ENCODE data around the gene KIAA1549. TPM values are rescaled to one million over a fixed set of nuclear protein-coding genes. Genes with fewer than 3 reads are reported as not detected.

The KIAA1549 gene
- total and polyA plus RNA-seq, 7 experiments from 2014 or later = 0.16 to 0.56 (median 0.25) TPM; not detected in 3

GRCh38 chr7:138892006-138892630 lies 89.1 kb downstream of the KIAA1549 start:
- no peak for ATAC-seq
- Mint-ChIP-seq H3K9me3 (no peaks in the 10 kb centered on the region), H3K4me1 (peaks cover 0 to 15% (median 7%) of the 10 kb centered on the region in 7 donors), H3K27ac (no peak overlapping the region), H3K27me3 (peaks cover 0 to 44% (median 0%) of the 10 kb centered on the region in 5 donors), H3K4me3 (no peak overlapping the region), H3K36me3 (no peaks in the 10 kb centered on the region)
- Histone ChIP-seq H3K4me3 (ENCODE audit: low read length) (no peak overlapping the region), H3K27me3 (ENCODE audit: control insufficient read depth in 2 of 2, insufficient read depth in 2 of 2, low read length in 2 of 2) (no peaks in the 10 kb centered on the region), H3K4me1 (ENCODE audit: control insufficient read depth in 2 of 2, insufficient read depth in 2 of 2, low read length in 2 of 2) (peaks cover 0 to 3% of the 10 kb centered on the region in 2 donors), H3K36me3 (ENCODE audit: control insufficient read depth in 2 of 3, insufficient read depth in 3 of 3, low read length in 3 of 3) (no peaks in the 10 kb centered on the region), H3K9me3 (ENCODE audit: control insufficient read depth in 2 of 3, low read length in 3 of 3) (no peaks in the 10 kb centered on the region), H3K27ac (ENCODE audit: low read depth, low read length) (no peak overlapping the region)
- intact Hi-C loops (cut with micrococcal nuclease) = no loop called here
- CTCF ChIA-PET = no interaction called here
- no peak for DNase-seq
- POLR2A ChIA-PET = interaction anchor here (1.2 to 1.3 kb wide), 2 partner anchors 10 to 241 kb away, joined by 5 read pairs; a partner anchor contains a TSS

DNA sequence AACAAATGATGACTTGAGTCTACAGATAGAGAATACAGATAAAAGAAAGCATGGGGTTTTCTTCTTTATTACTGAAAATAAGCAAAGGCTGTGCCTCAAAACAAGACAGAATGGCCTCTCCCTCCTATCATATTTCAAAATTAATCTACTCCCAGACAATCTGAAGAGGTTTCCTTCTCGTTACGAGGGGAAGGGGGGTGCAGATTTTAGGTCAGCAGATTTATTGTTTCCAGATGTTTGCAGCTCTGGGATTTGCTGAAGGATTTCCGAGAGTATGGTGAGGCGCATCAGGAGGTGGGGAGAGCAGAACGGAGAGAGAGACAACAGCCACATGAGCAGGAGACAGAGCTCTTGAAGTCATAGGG lies 89.8 kb downstream of the KIAA1549 start:
- ChIA-PET POLR2A (no interaction called here), CTCF (no interaction called here)
- peaks cover 0 to 3% of the 10 kb centered on the region in 2 donors for H3K4me1 ChIP-seq (ENCODE audit: control insufficient read depth in 2 of 2, insufficient read depth in 2 of 2, low read length in 2 of 2)

GRCh38 chr7:138890499-138891445 lies 90.4 kb downstream of the KIAA1549 start:
- H3K4me1 Mint-ChIP-seq = peaks cover 3 to 18% (median 11%) of the 10 kb centered on the region in 7 donors

More for the DNA sequence above, 89.8 kb downstream of the KIAA1549 start:
- Histone ChIP-seq H3K27ac (ENCODE audit: low read depth, low read length) (no peak overlapping the region), H3K4me3 (ENCODE audit: low read length) (no peak overlapping the region), H3K27me3 (ENCODE audit: control insufficient read depth in 2 of 2, insufficient read depth in 2 of 2, low read length in 2 of 2) (no peaks in the 10 kb centered on the region), H3K9me3 (ENCODE audit: control insufficient read depth in 2 of 3, low read length in 3 of 3) (no peaks in the 10 kb centered on the region), H3K36me3 (ENCODE audit: control insufficient read depth in 2 of 3, insufficient read depth in 3 of 3, low read length in 3 of 3) (no peaks in the 10 kb centered on the region)
- H3K27ac Mint-ChIP-seq = no peak overlapping the region
- no peaks in the 10 kb centered on the region for H3K36me3 Mint-ChIP-seq
- H3K4me1 Mint-ChIP-seq = peaks cover 1 to 17% (median 9%) of the 10 kb centered on the region in 7 donors
- no peaks in the 10 kb centered on the region for H3K9me3 Mint-ChIP-seq
- DNase-seq (no peak), ATAC-seq (no peak)
- H3K27me3 Mint-ChIP-seq = peaks cover 0 to 38% (median 0%) of the 10 kb centered on the region in 5 donors
- H3K4me3 Mint-ChIP-seq = no peak overlapping the region
- intact Hi-C loops (cut with micrococcal nuclease) = no loop called here

GRCh38 chr7:138889582-138890498 lies 91.3 kb downstream of the KIAA1549 start:
- Mint-ChIP-seq H3K27me3 (peaks cover 0 to 23% (median 0%) of the 10 kb centered on the region in 5 donors), H3K4me3 (no peak overlapping the region), H3K9me3 (no peaks in the 10 kb centered on the region), H3K27ac (peak overlapping the region in 1 of 9 donors; percentile 31), H3K36me3 (no peaks in the 10 kb centered on the region), H3K4me1 (peaks cover 3 to 19% (median 11%) of the 10 kb centered on the region in 7 donors)
- Histone ChIP-seq H3K4me3 (ENCODE audit: low read length) (no peak overlapping the region), H3K4me1 (ENCODE audit: control insufficient read depth in 2 of 2, insufficient read depth in 2 of 2, low read length in 2 of 2) (peaks cover 3 to 4% of the 10 kb centered on the region in 2 donors), H3K9me3 (ENCODE audit: control insufficient read depth in 2 of 3, low read length in 3 of 3) (no peaks in the 10 kb centered on the region), H3K27ac (ENCODE audit: low read depth, low read length) (no peak overlapping the region), H3K27me3 (ENCODE audit: control insufficient read depth in 2 of 2, insufficient read depth in 2 of 2, low read length in 2 of 2) (no peaks in the 10 kb centered on the region), H3K36me3 (ENCODE audit: control insufficient read depth in 2 of 3, insufficient read depth in 3 of 3, low read length in 3 of 3) (no peaks in the 10 kb centered on the region)
- ChIA-PET CTCF (interaction anchor here (0.7 to 1.6 kb wide), 5 partner anchors 9 to 153 kb away, joined by 3 to 7 read pairs (median 3); no protein-coding TSS in a partner anchor), POLR2A (no interaction called here)
- DNase-seq = no peak
- ATAC-seq = no peak
- intact Hi-C loops (cut with micrococcal nuclease) = loop anchor here (5.0 to 10.0 kb wide), 2 partner anchors 147 to 155 kb away; partner anchors contain the start of gene ZC3HAV1L (in 1 of the 2)

More at GRCh38 chr7:138890499-138891445, 90.4 kb downstream of the KIAA1549 start:
- no peak for DNase-seq
- ChIA-PET CTCF (interaction anchor here (0.9 kb wide), 1 partner anchor 83 kb away, joined by 4 read pairs; no protein-coding TSS in a partner anchor), POLR2A (no interaction called here)
- Mint-ChIP-seq H3K36me3 (no peaks in the 10 kb centered on the region), H3K9me3 (no peaks in the 10 kb centered on the region), H3K27me3 (peaks cover 0 to 32% (median 0%) of the 10 kb centered on the region in 5 donors), H3K4me3 (no peak overlapping the region), H3K27ac (peak overlapping the region in 2 of 9 donors; percentile 10 to 47)
- Histone ChIP-seq H3K27me3 (ENCODE audit: control insufficient read depth in 2 of 2, insufficient read depth in 2 of 2, low read length in 2 of 2) (no peaks in the 10 kb centered on the region), H3K9me3 (ENCODE audit: control insufficient read depth in 2 of 3, low read length in 3 of 3) (no peaks in the 10 kb centered on the region), H3K4me3 (ENCODE audit: low read length) (no peak overlapping the region), H3K27ac (ENCODE audit: low read depth, low read length) (no peak overlapping the region), H3K36me3 (ENCODE audit: control insufficient read depth in 2 of 3, insufficient read depth in 3 of 3, low read length in 3 of 3) (no peaks in the 10 kb centered on the region), H3K4me1 (ENCODE audit: control insufficient read depth in 2 of 2, insufficient read depth in 2 of 2, low read length in 2 of 2) (peaks cover 3 to 4% of the 10 kb centered on the region in 2 donors)
- intact Hi-C loops (cut with micrococcal nuclease) = no loop called here
- no peak for ATAC-seq

DNA sequence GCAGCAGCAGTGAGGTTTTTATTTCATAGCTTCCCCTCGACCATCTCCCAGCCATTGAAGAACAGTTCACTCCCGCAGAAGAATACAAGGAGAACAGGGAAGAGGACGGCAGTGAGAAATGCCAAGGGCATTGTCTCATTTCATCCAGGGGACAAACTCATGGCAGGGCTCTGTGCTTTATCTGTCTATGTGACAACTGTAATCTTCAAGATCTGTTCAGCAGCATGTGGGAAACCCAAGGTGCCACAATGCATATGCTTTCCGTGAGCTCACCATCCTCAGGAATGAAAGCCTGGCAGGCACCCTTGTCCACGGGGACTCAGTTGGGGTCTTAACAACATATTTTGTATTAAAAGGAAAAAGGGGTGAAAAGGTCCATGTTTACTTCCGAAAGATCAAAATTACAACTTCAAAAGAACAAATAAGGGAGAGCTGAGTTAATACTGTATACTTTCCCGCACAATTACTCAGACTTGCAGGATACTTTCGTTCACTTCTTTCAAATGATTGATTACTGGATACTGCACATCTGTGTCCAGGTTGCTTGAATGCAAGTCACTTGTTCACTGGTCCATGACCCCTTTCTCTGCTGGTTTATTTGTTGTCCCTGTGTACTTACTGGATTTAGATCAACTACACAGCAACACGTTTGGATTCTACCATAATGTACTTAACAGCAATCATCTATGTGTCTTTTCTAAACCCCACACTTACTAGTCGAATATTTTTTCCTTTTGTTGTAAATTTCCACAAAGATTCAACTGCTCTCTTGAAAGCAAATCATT lies 93.1 kb downstream of the KIAA1549 start:
- Histone ChIP-seq H3K9me3 (ENCODE audit: control insufficient read depth in 2 of 3, low read length in 3 of 3) (no peaks in the 10 kb centered on the region), H3K4me1 (ENCODE audit: control insufficient read depth in 2 of 2, insufficient read depth in 2 of 2, low read length in 2 of 2) (peaks cover 3 to 4% of the 10 kb centered on the region in 2 donors), H3K27me3 (ENCODE audit: control insufficient read depth in 2 of 2, insufficient read depth in 2 of 2, low read length in 2 of 2) (no peaks in the 10 kb centered on the region), H3K4me3 (ENCODE audit: low read length) (no peak overlapping the region), H3K27ac (ENCODE audit: low read depth, low read length) (no peak overlapping the region), H3K36me3 (ENCODE audit: control insufficient read depth in 2 of 3, insufficient read depth in 3 of 3, low read length in 3 of 3) (no peaks in the 10 kb centered on the region)
- POLR2A ChIA-PET = no interaction called here
- H3K36me3 Mint-ChIP-seq = no peaks in the 10 kb centered on the region
- H3K4me3 Mint-ChIP-seq = no peak overlapping the region
- H3K27ac Mint-ChIP-seq = peak overlapping the region in 4 of 9 donors; percentile 29 to 81 (median 62)
- no peaks in the 10 kb centered on the region for H3K9me3 Mint-ChIP-seq
- ATAC-seq = no peak
- CTCF ChIA-PET = interaction anchor here (1.6 to 1.9 kb wide), 2 partner anchors 17 to 187 kb away, joined by 3 to 14 read pairs; no protein-coding TSS in a partner anchor
- H3K4me1 Mint-ChIP-seq = peaks cover 3 to 21% (median 11%) of the 10 kb centered on the region in 7 donors
- intact Hi-C loops (cut with micrococcal nuclease) = loop anchor here (2.0 to 10.0 kb wide), 3 partner anchors 149 to 239 kb away; partner anchors contain the start of gene ZC3HAV1L (in 1 of the 2)
- no peak for DNase-seq
- peaks cover 0 to 17% (median 0%) of the 10 kb centered on the region in 5 donors for H3K27me3 Mint-ChIP-seq

All from naive thymus-derived CD4-positive, alpha-beta T cell (primary cell).